ENCODE measurements around the gene CES2.

GRCh38 chr16:66935314-66936011 is at the start of gene CES2:
- no peak for TF ChIP-seq CTCF (IDR thresholded peaks at IDR 0.05; ENCODE audit: poor library complexity)
- no peak for TF ChIP-seq EZH2 (IDR thresholded peaks at IDR 0.05; ENCODE audit: borderline replicate concordance)
- TF ChIP-seq EZH2phosphoT487 (IDR thresholded peaks at IDR 0.05; ENCODE audit: low read depth, severe bottlenecking, unreplicated experiment), result no peak
